HG03103 (cell line): ENCODE data around the gene MRPS22.

ENCODE experiments used
- ATAC-seq: cut with Tn5 transposase; IDR thresholded peaks from one replicate; pipeline ENCODE4 v1.9.1; 2021; ENCODE audit warnings: low read depth; ENCODE audit not compliant: unreplicated experiment

The MRPS22 gene

DNA sequence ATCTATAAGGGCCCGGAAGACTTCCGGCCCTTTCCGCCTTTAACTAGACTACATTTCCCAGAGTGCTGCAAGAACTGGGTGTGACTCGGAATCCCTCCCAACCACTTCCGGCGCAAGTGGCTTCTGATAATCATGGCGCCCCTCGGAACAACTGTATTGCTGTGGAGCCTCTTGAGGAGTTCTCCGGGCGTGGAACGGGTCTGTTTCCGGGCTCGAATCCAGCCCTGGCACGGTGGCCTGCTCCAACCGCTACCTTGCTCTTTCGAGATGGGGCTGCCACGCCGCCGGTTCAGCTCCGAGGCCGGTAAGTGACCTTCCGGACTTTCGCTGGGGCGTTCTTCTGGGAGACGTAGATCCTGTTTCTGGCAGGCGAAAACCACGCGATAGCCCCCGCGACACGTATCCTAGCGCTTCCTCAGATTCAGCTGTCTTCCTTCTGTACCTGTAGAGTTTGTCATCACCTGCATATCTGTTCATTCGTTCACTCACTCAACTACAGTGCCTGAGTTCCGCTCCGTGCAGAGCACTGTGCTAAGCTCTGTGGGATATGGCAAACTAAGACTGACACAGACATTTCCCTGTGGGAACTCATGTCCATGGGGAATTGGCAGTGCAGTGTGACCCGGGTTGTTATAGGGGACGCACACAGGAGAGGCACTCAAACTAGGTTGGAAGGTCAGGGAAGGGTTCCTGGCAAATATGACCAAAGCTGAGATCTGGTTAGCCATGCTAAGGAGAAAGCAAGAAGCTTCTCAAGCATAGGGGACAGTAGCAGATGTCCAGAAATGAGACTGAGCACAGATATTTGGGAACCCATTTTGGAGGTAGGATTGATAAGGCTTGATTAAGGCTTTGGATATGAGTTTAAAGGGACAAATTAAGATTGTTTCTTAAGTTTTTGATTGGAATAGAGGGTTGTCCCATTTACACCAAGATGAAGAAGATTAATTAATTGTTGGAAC, at the start of gene MRPS22:
TSS of gene MRPS22 (plus strand) at position 126 of the 962 bp plus-strand sequence. CDS start at position 133, 7 bp downstream.
- ATAC-seq: peak; percentile 97

DNA sequence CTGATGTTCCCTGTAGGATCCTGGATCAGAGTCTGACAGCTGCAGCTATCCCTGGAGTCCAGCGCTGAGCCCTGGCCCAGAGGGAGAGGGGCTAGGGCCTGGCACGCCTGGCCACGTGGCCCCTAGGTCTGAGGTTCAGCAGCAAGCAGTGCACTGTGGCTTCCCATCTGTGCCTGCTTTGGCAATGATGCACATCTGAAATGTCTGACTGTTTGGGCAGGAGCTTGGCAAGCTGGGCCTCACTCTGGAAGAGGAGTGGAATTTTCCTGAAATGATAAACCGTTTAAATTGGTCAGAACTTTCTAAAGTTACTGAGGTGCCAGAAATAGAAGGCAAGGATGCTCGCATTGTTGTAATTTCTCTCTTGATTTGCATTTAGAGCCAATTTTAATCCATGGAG, 48.8 kb upstream of the MRPS22 start:
- ATAC-seq: no peak

- no peak for ATAC-seq
These were observed 47.6 kb upstream of the MRPS22 start for GRCh38 chr3:139296141-139296718.

DNA sequence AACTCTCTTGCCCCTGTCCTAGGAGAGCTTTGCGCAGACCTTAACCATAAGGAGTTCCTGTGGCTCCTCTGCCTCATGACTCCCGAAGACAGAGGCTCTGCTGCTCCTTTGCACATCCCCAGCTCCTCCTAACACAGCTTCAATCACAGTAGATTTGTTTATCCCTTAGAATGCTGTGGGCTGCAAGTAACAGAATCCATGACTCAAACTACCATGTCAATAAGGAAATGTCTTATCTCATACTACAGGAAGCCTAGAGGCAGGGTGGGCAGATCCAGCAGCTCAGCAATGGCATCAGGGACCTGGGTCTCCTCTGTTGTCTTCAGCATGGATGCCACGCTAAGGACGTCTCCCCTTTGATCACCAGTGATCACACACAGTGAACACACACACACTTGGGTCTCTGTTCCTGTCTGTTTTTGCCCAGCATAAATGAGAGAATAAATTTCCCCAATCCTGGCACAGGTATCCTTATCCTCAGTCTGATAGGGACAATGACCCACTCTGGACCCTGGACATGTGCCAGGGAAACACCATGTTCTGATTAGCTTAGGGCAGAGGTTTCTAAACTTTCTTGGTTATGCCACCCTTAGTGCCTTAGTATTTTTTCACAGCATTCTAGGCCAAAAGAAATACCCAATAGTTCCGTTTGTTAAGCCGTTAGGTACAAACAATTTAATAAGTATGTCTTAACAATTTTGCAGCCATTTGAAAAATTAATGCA, 46.1 kb upstream of the MRPS22 start:
- no peak for ATAC-seq

DNA sequence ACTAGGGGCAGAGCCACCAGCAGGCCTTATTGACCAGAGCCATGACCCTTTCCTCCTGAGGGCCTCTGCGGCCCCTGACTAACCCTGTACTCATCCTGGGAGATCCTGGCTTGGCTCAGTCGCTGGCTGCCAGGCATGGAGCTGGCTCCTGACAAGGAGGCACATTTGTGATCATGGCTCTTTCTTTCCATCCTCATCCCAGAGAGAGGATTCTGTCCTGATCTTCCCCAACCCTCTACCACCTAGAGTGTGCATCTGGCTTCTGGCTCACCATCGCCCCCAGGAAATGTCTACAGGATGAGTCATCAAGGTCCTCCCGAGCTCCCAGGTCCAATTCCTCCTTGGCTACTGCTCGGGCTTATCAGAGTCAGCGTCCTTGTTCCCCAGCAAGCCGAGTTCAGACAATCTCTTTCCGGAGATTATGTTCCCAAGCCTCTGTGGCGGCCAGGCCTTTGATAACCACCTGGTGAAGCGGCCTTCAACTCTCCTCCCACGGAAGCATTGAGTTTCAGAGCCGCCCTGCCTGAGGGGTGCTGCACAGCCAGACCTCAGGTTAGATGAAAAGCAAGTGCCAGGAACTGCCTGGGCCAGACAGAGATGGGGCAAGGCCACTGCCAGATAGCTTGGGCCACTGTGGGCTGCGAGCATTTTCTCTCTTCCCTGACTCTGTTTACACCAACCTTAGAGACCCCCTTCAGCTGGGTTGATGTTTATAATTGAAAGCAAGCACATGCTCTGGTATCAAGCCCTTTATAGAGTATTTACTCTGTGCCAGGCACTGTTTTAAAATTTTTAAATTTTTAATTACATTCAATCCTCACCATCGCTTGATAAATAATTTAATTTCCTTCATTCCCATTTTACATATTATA, 44.3 kb upstream of the MRPS22 start:
- ATAC-seq: no peak

DNA sequence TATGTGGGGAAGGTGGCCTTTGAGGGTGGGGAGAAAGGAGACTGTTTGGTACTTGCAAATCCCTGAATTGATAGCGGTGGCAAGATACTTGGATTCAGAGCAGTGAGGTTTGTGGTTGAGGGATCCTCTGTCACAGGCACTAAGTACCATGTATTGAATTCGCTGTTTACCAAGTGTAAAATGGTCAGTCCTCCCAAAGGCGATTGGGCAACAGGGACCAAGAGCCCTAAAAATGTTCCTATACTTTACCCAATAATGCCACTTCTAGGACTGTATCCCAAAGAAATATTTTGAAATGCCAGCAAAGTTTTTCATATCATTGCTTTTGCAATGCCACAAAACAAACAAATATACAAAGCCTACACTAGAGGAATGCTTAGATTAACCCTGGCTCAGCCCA, 43.4 kb upstream of the MRPS22 start:
- ATAC-seq: no peak

DNA sequence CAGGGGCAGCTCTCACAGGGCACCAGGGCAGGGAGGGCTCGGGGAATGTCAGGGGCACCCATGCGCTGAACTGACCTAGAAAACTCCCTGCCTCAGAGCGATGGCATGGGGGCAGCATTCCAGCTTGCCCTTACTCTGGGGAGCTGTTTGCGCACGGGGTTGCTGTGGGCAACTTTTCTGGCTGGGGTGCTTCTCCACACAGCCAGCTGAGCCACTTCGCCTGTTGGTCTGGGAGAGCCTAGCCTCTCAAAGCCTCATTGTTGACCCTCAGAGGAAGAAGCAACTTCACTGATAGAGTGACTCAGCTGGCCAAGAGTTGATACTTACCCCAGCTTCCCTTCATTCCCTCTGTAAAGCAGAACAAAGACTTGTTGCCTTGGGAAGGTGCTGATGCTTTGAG, 42.6 kb upstream of the MRPS22 start:
- ATAC-seq: no peak

- no peak for ATAC-seq
These were observed 42.2 kb upstream of the MRPS22 start for GRCh38 chr3:139301654-139302053.

GRCh38 chr3:139302084-139302800, 41.6 kb upstream of the MRPS22 start:
- ATAC-seq: no peak

- ATAC-seq: no peak
These were observed 41.1 kb upstream of the MRPS22 start for GRCh38 chr3:139302801-139303113.

GRCh38 chr3:139303216-139303615, 40.6 kb upstream of the MRPS22 start:
- no peak for ATAC-seq

- ATAC-seq: no peak
These were observed 39.4 kb upstream of the MRPS22 start for GRCh38 chr3:139304383-139304782.

- ATAC-seq: no peak
These were observed 37.7 kb upstream of the MRPS22 start for GRCh38 chr3:139306078-139306477.

- no peak for ATAC-seq
These were observed 36.7 kb upstream of the MRPS22 start for GRCh38 chr3:139307072-139307491.

GRCh38 chr3:139307601-139308555, 35.9 kb upstream of the MRPS22 start:
- no peak for ATAC-seq

DNA sequence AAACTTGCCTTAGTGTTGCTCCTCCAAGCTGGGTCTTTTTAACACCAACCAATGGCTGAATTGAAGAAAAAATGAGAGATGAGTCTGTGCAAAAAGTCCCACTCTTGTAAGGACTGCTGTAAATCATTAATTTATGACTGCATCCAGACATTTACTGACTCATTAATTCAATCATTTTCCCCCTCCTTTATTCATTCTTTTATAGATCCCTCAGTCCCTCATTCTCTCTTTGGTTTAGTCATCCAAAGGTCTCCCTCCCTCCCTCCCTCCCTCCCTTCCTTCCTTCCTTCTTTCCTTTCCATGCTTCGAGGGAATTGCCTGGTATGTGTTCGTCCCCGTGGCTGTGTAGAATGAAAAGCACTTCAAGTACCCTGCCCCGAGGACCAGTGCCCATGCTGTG, 35.3 kb upstream of the MRPS22 start:
- no peak for ATAC-seq

DNA sequence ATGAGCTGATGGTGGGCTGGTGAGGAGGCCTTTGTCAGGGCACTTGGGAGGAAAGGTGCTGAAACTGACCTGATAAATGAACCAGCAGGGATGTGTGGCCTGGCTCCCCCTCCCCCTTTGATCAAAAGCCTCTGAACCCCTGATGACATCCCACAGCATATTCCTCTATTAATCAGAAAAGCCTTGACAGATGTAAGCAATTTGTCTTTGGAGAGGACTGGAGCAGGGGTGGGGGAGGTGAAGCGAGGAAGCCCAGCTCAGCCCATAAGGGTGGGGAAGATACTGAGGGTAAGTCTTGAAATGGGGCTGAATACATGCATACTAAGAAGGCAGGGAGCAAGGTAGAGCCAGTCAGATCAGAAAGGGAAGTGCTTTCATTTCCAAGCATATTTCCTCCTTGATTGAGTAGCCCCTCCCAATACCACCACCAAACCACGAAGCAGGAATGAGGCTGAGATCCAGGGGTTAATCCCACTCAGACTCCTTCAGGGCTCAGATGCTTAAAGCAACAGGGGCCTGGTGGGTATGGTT, 34.7 kb upstream of the MRPS22 start:
- no peak for ATAC-seq

DNA sequence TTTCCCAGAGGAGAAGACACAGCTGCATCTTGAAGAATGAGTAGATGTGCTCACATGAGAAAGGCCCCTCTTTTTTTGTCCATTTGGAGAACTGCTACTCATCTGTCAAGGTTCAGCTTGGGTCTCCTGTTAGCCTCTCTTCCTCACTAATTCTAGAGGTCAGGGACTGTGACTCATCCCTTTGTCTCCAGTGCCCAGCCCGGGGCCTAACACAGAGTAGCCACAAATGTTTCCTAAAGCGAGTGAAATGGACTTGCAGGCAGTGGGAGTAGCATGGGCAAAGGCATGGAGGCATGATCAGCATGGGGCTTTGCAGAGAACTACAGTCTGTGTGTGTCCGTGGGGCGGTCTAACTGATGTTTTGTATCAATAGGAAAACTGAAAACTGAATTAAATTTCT, 33.9 kb upstream of the MRPS22 start:
- no peak for ATAC-seq
